Skin epidermis (tissue), 12 donors: ENCODE results near the gene HSP90B1.

Experiments
- H3K27ac ChIP-seq, 21 experiments: fragments of 200-600 bp; sonication (generic) in 11 of 21; one replicate each; pipeline ENCODE4 v1.5.0; 2020; ENCODE audit warnings: mild to moderate bottlenecking in 3 of 21, inconsistent platforms in 2 of 21, moderate library complexity in 2 of 21
- H3K4me3 ChIP-seq, 7 experiments: fragments of 200-600 bp; sonication (generic) in 2 of 7; one replicate each; pipeline ENCODE4 v1.5.0; 2020; ENCODE audit warnings: inconsistent platforms in 2 of 7, mild to moderate bottlenecking in 2 of 7, moderate library complexity in 1 of 7

The HSP90B1 gene

DNA sequence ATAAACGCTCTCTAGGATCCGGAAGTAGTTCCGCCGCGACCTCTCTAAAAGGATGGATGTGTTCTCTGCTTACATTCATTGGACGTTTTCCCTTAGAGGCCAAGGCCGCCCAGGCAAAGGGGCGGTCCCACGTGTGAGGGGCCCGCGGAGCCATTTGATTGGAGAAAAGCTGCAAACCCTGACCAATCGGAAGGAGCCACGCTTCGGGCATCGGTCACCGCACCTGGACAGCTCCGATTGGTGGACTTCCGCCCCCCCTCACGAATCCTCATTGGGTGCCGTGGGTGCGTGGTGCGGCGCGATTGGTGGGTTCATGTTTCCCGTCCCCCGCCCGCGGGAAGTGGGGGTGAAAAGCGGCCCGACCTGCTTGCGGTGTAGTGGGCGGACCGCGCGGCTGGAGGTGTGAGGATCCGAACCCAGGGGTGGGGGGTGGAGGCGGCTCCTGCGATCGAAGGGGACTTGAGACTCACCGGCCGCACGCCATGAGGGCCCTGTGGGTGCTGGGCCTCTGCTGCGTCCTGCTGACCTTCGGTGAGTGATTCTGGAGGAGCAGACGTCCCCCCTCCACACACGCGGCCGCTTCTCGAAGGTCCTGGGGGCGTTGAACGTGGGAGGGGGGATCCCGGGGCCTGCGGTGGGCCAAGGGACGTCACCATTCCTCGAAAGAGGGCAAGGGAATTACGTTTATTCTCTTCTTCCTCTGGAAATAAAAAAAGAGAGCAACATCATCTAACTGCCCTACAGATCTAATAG lies at the start of gene HSP90B1:
Gene HSP90B1 (plus strand): TSS at position 377 of the 753 bp plus-strand sequence. CDS start 106 bp downstream, at position 483.
- Histone ChIP-seq H3K27ac (peak within 1 kb of the TSS; percentile 64 to 98 (median 94)), H3K4me3 (peak within 1 kb of the TSS; percentile 65 to 83 (median 74))

DNA sequence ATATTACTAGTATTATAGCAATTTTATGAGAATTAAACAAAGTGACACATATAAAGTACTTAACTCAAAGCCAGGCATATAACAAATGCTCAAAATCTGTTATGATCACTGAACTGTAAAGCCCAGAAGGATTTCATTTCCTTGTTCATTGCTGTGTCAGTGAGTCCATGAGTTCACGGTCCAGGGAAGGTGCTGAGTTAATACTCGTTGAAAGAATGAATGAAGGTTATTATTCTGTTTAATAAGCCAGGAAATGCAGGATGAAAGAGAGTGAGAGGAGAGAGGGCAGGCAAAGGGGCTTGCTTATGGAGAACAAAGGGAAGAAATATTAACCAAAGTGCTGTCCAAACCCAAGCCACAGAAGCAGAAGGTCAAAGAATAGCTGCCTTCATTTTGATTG lies 48.9 kb upstream of the HSP90B1 start:
- no peak overlapping the region for H3K27ac ChIP-seq
- no peak overlapping the region for H3K4me3 ChIP-seq

DNA sequence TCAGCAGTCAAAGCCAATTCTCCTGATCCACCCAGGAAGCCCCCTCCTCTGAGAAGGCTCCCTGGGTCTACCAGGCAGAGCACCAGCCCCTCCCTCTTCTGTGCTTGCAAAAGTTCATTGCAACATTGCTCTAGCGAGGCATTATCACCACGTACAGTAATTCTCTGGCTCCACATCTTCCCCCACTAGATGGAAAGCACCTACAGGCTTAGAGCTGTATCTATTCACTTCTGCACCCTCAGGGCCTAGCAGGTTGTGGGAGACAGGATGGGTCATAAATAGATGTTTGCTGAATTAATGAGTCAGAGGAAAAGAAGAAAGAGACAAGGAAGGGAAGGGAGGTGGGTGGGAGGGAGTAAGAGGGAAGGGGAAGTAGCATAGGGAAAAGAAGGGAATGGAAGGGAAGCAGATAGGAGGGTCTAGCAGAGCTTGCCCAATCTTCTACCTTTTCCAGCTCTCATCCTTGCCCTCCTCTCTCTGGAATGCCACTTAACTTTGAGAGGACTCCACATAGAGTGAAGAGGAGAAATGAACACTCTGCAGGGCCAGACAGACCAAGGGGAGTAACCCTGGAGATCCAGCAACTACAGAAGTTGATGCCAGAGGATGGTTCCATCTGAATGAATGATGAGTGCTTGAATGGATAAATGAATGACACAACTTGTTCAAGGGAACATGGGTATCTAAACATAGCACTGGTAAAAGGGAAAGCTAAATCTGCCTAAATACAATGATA lies 47.2 kb upstream of the HSP90B1 start:
- Histone ChIP-seq H3K27ac (no peak overlapping the region), H3K4me3 (no peak overlapping the region)

DNA sequence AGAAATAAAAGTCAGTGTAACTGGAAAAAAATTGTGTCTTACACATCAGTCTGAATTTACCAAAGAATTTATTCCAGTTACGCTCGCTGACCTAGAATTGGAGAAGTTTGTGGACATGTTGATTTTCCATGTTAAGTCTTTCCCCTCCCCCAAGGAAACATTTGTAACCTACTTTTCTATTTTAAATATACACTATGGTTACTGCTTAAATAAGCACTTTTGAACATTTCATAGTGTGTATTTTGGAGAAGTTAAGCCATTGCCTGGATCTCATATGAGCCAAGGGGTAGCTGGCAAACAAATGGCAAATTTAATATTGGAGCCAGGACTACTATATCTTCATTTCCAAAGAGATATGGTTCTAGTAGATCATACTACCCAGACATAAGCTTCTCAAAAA lies 46.3 kb upstream of the HSP90B1 start:
- H3K27ac ChIP-seq, result no peak overlapping the region

DNA sequence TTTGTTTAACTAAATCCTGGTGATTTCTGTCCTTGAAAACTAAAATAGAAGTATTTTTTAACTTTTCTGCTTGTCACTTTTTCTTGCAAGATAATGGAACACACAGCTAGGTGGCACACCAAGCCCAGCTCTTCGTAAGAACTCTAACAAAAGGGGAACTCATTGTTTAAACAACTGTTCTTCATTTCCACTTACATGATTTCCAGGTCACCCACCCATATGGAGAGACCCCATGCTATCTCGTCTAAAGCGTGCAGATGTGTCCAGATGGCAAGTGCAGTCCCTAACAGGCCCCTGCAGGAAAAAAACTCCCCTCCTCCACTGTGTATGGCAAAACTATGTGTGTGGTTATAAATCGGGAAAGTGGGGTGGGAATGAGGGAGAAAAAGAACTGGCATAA lies 45.9 kb upstream of the HSP90B1 start:
- Histone ChIP-seq H3K4me3 (no peak overlapping the region), H3K27ac (no peak overlapping the region)

More for the DNA sequence above, 46.3 kb upstream of the HSP90B1 start:
- H3K4me3 ChIP-seq, result no peak overlapping the region

DNA sequence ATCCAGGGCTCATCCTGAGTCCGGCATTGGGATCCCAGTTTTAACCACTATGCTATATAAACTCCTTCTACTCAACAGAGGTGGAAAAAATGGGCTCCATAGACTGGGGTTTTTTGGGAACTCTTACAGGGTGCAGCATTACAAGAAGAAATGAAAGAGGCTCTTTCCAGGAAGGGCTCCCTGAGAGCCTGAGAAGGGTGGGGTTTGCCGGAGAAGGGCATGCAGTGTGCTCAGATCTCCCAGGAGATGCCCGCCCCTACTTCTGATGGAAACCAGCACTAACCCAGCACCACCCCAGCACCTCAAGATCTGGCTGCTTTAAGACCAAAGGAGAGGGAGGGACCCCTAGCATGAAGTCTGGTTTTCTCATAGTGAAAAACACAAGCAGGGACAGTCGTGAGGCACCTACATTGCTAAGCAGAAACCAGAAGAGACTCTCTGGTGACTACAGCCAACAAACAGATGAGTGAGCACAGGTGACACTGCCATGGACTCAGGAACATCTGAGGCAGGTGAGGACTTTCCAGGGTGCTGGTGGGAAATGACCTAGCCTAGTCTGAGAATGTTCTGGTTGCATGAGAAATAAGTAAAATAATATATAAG lies 43.9 kb upstream of the HSP90B1 start:
- H3K27ac ChIP-seq, result no peak overlapping the region
- no peak overlapping the region for H3K4me3 ChIP-seq

DNA sequence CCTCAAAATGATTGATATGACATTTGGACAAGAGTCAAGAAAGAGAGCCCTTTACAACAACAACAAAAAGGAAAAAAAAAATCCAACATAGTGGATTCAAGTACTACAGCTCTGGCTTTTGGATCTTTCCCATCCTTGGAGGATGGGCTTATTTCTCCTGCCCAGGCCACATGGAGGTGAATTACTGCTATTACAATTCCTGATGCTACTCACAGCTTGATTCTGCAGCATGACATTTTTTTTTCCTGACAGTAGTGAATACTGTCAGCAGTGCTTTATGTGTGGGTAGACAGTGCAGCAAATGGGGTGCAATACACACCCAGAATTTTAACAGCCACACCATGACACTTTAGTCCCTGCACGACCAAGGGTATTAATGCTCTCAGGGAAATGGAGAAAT lies 42.5 kb upstream of the HSP90B1 start:
- Histone ChIP-seq H3K4me3 (no peak overlapping the region), H3K27ac (no peak overlapping the region)

DNA sequence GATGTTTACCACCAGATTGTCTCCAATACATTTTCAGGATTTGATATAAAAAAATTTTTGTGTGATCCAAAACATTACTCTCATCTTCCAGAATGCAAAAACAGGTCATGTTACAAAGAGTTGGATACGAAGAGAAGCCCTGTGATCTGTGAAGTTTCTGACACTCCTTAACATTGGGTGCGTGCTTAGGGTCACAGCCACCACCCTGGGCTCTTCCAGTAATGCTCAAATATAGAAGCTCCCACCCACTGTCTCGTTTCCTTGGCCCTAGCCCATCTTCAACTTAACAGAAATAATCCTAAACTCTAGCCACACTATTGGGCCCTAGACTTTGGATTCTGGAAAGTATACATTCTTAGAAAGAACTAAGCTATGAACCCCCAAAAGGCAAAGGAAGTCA lies 32.9 kb upstream of the HSP90B1 start:
- no peak overlapping the region for H3K4me3 ChIP-seq
- no peak overlapping the region for H3K27ac ChIP-seq

DNA sequence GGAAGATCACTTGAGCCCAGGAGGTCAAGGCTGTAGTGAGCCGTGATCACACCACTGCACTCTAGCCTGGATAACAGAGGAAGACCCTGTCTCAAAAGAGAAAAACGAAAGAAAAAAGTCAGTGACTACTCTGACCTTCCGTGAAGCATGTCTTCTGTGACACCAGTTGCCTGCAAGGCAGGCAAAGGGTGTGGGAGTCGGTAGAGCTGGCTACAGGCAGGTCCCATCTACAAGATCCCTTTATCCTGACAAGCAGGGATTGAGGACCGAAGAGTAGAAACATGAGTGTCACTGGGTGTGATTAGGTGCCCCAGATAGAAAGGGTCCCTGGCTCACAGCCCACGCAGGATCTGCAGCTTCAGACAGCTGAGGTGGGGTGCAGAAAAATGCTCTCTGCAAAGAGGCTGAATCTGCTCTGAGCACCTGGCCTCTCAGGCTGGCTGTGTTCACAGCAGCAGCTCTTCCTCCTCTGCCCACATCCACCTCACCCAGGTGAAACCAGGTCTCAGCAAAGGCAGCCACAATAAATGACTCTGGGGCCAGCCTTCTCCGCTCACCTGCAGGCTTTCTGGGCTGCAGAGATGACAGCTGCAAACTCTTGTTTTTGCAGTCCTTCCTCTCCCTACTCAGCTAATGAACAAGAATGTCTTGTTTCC lies 28.6 kb upstream of the HSP90B1 start:
- Histone ChIP-seq H3K27ac (peak overlapping the region in 4 of 21 experiments; percentile 51 to 79 (median 64)), H3K4me3 (no peak overlapping the region)

DNA sequence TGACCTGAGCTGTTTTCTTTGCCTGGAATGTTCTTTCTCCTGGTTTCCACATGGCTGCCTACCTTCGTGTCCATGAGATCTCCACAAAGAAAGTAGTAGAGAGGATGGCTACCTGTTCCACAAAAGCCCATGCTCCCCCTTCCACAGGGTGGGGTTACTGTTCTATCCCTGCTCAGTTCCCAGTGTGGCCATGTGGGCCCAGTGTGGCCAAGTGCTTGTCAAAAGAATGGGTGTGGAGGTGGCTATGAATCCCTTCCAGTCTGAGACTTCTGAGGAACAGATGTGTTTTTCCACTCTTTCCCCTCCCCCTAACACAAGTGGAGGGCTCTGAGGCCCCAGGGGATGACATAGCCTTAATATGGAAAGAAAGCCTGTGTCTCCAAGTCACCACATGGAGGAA lies 26.2 kb upstream of the HSP90B1 start:
- H3K27ac ChIP-seq, result no peak overlapping the region
- H3K4me3 ChIP-seq, result no peak overlapping the region

DNA sequence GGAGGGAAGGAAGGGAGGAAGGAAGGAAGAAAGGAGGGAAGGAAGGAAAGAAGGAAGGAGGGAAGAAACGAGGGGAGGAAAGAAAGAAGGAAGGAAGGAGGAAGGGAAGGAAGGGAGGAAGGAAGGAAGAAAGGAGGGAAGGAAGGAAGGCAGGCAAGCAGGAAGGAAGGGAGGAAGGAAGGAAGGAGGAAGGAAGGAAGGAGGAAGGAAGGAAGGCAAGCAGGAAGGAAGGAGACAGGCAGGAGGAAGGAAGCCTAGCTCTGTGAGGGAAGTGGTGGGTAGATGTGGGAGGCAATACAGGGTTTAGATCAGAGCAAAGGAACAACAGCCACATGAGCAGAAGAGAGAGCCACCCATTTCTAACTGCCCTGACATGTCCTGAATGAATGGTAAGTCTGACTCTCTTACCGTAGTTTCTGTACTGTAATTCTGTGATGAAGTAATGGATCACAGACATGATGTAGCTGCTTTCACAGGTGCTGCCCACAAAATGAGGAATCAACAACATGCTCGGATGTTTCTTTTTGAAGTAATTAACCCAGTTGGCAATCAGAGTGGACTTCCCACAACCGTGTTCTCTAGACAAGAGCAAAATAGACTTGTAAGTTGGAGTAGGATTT lies 24.4 kb upstream of the HSP90B1 start:
- peak overlapping the region in 3 of 21 experiments; percentile 11 to 60 (median 38) for H3K27ac ChIP-seq
- no peak overlapping the region for H3K4me3 ChIP-seq

DNA sequence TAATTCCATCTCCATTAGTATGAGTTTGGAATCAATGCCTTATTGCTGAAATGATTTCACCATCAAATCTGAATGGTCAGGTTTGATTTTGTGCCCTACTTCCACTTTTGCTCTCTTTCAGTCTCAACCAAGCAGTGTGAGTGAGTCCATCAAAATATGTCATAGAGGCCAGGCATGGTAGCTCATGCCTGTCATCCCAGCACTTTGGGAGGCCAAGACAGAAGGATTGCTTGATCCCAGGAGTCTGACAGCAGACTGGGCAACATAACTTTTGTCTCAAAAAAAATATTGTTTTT lies 22.0 kb upstream of the HSP90B1 start:
- H3K4me3 ChIP-seq, result no peak overlapping the region
- no peak overlapping the region for H3K27ac ChIP-seq

DNA sequence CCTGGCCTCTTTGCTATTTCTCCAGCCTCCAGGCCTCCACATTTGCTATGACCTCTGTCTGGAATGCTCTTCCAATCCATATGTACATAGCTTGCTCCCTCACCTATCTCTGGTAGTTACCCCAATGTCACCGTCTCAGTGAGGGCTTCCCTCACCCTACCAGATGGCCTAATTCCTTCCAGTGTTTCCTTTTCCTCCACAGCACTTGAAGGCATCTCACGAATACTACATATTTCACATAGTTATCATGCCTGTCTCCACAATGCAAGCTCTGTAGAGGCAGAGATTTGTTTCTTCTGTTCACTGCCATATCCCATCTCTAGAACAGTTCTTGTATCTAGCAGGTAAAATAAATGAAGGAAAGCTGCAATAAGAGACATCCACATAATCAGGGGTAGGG lies 21.3 kb upstream of the HSP90B1 start:
- Histone ChIP-seq H3K4me3 (no peak overlapping the region), H3K27ac (no peak overlapping the region)

DNA sequence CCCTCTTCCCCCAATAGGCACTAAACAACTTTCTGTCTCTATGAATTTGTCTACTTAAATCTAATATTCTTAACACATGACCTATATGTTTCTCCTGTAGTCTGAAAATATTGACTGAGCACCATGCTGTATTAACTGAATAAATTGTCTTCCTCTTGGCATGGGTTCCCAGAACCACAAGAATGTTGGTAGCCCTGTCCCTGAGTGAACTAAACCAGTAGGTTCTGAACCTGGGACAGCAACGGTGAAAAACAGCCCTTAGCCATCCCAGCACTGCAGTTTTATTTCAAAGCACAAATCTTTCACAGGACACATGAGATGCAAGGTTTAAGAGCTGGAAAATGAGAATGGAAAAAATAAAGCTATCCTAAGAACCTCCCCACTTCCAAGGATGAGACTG lies 20.4 kb upstream of the HSP90B1 start:
- no peak overlapping the region for H3K27ac ChIP-seq
- H3K4me3 ChIP-seq, result no peak overlapping the region

DNA sequence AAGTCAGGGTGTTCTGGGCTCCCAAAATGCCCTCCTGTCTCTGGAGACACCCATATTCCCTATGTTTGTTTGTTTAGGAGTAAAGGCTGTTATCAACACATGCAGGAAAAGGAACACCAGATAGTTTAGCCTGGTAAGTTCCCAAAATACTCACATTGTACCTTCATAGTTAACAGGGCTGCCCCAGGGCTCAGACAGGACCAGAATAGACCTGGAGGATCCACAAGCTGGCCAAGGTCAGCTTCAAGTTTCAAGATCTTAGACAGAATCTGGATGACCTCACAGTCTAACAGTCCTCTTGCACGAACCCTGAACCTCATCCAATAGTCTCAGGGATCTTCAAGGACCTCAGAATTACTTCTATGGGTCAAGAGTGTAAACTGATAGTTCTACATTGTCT lies 18.1 kb upstream of the HSP90B1 start:
- H3K27ac ChIP-seq, result no peak overlapping the region
- H3K4me3 ChIP-seq, result no peak overlapping the region

DNA sequence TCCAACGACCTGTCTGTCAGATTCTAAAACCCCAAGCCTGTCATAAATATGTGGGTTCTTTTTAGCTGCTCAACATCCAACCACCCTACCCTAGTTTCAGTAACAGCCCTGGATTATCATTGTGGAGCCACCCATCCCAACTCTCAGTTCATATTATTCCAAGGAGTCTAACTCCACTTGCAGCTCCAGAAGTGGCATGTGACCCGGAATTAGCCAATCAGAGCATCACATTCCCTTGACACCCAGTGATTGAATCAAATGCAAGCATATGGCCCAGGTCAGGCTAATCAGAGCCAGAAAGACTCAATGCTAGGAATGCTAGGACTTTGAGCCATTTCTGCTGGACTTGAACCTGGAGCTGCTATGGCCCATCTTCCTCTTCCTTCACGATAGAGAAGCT lies 17.1 kb upstream of the HSP90B1 start:
- Histone ChIP-seq H3K27ac (no peak overlapping the region), H3K4me3 (no peak overlapping the region)

DNA sequence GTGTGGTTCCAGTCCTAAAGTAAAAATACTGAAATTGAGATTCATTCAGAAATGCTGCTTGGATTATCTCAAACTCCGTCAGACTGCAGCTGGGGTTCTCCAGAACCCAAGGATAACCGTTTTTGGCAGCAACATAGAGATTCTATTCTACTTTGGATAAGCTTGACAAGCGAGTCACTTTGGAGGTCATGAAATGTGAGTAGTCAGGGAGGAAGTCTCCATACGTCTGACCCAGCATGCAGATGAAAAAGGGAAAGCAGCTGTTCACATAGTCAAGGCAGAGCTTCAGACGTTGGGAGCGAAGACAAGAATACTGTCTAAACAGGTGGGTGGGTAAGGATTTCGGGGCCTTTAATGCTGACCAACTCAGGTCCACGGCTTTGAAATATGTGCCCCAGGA lies 14.9 kb upstream of the HSP90B1 start:
- Histone ChIP-seq H3K27ac (no peak overlapping the region), H3K4me3 (no peak overlapping the region)

DNA sequence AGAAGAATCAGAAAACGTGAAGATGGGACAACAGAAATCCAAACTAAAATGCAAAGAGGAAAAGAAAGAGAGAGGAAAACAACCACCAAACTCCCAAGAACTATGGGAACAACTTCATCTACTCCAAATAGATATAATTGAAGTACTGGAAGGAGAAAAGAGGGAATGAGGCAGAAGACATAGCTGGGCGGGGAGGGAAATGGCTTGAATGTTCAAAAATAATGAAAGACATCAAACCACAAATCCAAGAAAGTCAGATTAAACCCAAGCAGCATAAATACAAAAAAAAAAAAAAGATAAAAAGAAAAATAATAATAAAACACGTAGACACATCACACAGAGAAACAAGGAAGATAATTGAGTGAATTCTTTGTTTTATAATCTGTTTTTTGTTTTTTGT lies 12.3 kb upstream of the HSP90B1 start:
- H3K27ac ChIP-seq, result no peak overlapping the region
- no peak overlapping the region for H3K4me3 ChIP-seq

DNA sequence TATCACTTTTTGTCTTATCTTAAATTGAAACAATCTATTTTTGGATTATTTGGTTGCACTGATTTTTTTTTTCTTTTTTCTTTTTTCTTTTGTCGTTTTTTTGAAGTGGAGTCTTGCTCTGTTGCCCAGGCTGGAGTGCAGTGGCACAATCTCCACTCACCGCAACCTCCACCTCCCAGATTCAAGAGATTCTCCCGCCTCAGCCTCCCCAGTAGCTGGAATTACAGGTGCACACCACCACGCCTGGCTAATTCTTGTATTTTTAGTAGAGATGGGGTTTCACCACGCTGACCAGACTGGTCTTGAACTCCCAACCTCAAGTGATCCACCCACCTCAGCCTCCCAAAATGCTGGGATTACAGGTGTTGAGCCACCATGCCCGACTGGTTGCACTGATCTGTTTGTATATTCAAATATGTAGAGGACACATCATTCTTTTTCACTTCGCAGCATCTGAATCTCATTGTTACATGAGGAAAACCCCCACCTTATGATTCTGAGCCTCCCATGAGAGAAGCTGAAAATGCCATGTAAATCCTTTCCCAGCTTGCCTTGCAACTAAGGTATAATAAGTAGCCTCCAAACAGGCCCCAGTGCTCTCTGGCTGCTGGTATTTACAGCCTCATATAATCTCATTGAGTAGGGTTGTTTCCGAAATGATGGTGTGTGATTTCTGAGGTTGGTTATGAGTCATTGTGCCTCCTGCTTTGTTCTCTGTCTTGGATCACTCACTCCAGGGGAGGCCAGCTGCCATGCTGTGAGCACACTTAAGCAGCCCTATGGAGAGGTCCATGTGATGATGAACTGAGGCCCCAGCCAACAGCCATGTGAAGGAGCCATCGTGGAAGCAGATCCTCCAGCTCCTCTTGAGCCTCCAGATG lies 5.2 kb upstream of the HSP90B1 start:
- H3K4me3 ChIP-seq, result no peak overlapping the region

More for the DNA sequence above, 5.2 kb upstream of the HSP90B1 start:
- H3K27ac ChIP-seq, result peak overlapping the region in 5 of 21 experiments; percentile 11 to 44 (median 18)
